GM19023 (cell line): ENCODE measurements around the gene ITPK1.
A peak's percentile ranks its signal among the peaks of the same experiment; 100 is the strongest.
"Not testable (repeated sequence)": the region's sequence is repeated elsewhere in the genome, so short reads cannot be mapped to it uniquely, and the experiment has no call there.

Experiments
- ATAC-seq: cut with Tn5 transposase; IDR thresholded peaks from one replicate; pipeline ENCODE4 v1.9.1; 2021; ENCODE audit warnings: mild to moderate bottlenecking, moderate library complexity; ENCODE audit not compliant: unreplicated experiment

ITPK1 gene

GRCh38 chr14:93131257-93131820, 15.6 kb upstream of the ITPK1 start:
- ATAC-seq = not testable (repeated sequence)

GRCh38 chr14:93128725-93129459, 13.2 kb upstream of the ITPK1 start:
- no peak for ATAC-seq

- ATAC-seq = no peak
Measured at GRCh38 chr14:93126111-93126510, 10.4 kb upstream of the ITPK1 start.

- no peak for ATAC-seq
Measured at GRCh38 chr14:93122826-93123225, 7.1 kb upstream of the ITPK1 start.

- ATAC-seq = no peak
Measured at GRCh38 chr14:93121030-93121834, 5.5 kb upstream of the ITPK1 start.

GRCh38 chr14:93120517-93120916, 4.8 kb upstream of the ITPK1 start:
- ATAC-seq = no peak

- no peak for ATAC-seq
Measured at GRCh38 chr14:93116676-93117200, 1.0 kb upstream of the ITPK1 start.

GRCh38 chr14:93115069-93115820, 480 bp downstream of the ITPK1 start:
- peak; percentile 70 for ATAC-seq

GRCh38 chr14:93114713-93115068, 1.0 kb downstream of the ITPK1 start:
- no peak for ATAC-seq

- ATAC-seq = no peak
Measured at GRCh38 chr14:93114068-93114710, 1.5 kb downstream of the ITPK1 start.

GRCh38 chr14:93113678-93114067, 2.1 kb downstream of the ITPK1 start:
- no peak for ATAC-seq

- ATAC-seq = no peak
Measured at GRCh38 chr14:93112891-93113677, 2.6 kb downstream of the ITPK1 start.

- not testable (repeated sequence) for ATAC-seq
Measured at GRCh38 chr14:93111541-93111940, 4.2 kb downstream of the ITPK1 start.

GRCh38 chr14:93110856-93111419, 4.8 kb downstream of the ITPK1 start:
- no peak for ATAC-seq

- ATAC-seq = no peak
Measured at GRCh38 chr14:93109572-93110481, 5.9 kb downstream of the ITPK1 start.

- ATAC-seq = no peak
Measured at GRCh38 chr14:93108105-93108504, 7.6 kb downstream of the ITPK1 start.

- ATAC-seq = no peak
Measured at GRCh38 chr14:93107453-93107852, 8.3 kb downstream of the ITPK1 start.

- ATAC-seq = no peak
Measured at GRCh38 chr14:93106541-93107156, 9.1 kb downstream of the ITPK1 start.
